GM10266 (cell line): Measurements from ENCODE around the gene KRTAP6-1.

Source experiments
- DNase-seq: peaks from one replicate; pipeline ENCODE4 v3.0.0; 2012; ENCODE audit errors: extremely low spot score
- TF ChIP-seq, protein P1 (sequence below): IDR thresholded peaks from 2 replicates; pipeline ENCODE4 v1.5.1; 2012; ENCODE audit warnings: mild to moderate bottlenecking, low read depth; ENCODE audit not compliant: control insufficient read depth, insufficient read depth; ENCODE audit errors: missing control alignments

The KRTAP6-1 gene

DNA sequence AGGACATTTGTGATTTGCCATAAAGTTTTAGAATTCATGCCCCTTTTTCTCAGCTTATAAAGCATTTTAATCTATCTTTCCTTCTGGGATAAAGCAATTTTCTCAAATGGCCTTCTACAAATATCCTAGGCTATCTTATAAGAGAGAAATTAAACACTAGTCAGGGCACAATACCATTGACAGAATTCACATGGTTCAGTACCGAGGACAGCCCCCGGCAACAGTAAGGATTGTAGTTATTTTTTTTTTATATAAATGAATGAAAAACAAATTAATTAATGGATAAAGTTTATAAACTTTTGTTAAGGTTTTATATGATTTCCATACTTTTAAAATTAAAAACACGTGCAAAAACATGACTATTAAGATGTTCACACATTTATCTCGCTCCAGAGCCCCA lies 14.4 kb upstream of the KRTAP6-1 start:
- DNase-seq: no peak
- TF ChIP-seq, protein P1, sequence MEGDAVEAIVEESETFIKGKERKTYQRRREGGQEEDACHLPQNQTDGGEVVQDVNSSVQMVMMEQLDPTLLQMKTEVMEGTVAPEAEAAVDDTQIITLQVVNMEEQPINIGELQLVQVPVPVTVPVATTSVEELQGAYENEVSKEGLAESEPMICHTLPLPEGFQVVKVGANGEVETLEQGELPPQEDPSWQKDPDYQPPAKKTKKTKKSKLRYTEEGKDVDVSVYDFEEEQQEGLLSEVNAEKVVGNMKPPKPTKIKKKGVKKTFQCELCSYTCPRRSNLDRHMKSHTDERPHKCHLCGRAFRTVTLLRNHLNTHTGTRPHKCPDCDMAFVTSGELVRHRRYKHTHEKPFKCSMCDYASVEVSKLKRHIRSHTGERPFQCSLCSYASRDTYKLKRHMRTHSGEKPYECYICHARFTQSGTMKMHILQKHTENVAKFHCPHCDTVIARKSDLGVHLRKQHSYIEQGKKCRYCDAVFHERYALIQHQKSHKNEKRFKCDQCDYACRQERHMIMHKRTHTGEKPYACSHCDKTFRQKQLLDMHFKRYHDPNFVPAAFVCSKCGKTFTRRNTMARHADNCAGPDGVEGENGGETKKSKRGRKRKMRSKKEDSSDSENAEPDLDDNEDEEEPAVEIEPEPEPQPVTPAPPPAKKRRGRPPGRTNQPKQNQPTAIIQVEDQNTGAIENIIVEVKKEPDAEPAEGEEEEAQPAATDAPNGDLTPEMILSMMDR: no peak

DNA sequence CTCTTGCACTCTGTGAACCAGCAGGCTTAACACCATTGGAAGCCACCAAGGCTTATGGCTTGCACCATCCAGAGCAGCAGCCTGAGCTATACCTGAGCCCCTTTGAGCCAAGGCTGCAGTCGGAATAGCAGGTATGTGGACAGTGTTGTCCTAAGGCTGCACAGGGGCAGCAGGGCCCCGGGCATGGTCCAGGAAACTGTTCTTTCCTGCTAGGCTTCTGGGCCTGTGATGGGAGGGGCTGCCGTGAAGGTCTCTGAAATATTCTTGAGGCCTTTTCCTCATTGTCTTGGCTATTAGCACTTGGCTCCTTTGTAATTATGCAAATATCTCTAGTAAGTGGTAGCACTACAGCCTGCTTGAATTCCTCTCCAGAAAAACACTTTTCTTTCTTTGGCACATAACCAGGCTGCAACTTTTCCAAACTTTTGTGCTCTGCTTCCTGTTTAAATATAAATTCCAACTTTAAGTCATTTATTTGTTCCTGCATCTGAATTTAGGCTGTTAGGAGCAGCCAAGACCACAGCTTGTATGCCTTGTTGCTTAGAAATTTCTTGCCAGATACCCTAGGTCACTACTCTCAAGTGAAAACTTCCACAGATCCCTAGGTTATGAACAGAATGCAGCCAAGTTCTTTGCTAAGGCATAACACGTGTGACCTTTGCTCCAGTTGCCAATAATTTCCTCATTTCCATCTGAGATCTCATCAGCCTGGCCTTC lies 11.9 kb upstream of the KRTAP6-1 start:
- TF ChIP-seq, protein P1: no peak
- no peak for DNase-seq

DNA sequence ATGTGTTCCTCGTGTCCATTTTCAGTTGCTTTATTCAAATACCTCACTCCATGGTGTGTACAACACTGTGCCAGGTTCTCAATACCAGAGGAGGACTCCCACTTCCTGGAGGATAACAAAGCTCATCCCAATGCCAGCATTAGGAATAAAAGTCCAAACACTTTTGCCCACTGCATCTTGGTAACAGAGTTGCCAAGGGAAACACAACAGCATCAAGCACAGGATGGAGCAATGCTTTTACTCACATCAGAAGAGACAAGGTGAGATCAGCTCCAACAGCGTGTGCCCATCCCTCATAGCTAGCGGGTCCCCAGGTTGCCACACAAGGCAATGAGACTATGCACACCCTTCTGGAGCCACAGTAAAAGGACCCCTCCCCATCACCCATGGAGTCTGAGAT lies 9.6 kb upstream of the KRTAP6-1 start:
- DNase-seq: no peak
- TF ChIP-seq, protein P1: no peak

DNA sequence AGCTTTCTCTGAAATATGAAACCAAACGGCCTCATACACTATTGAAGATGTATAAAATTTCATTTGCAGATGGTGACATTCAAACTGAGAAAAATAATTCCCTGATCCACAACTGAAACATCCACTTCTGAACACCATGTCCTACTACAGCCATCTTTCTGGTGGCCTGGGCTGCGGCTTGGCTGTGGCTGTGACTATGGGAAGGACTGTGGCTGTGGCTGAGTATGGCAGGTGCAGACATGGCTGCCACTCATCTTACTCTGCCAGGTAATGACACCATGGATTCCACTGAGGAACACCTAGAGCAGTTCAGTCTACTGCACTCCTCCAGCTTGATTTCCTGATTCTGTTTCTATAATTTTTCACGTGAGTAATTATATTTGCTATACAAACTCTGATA lies 6.8 kb upstream of the KRTAP6-1 start, which contains the start of gene KRTAP20-4:
KRTAP20-4 (plus strand) TSS at position 106 of the 400 bp plus-strand sequence.
- TF ChIP-seq, protein P1: no peak
- no peak for DNase-seq

DNA sequence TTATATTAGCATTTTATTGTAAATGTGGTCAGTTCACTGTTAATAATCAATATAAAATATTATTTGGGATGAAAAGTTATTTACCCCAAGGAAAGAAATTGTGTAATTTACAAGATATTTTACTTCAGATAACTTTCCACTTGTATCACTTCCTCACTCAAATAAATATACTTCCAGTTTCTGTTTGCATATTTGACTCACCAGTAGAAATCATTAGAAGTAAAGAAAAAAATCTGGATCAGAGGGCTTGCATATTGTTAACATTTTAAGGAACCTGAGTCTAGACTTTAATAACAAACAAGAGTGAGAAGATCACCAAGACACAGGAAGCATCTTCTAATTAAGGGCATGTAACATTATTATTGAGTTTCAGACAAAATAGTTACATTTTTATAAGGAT lies 6.3 kb upstream of the KRTAP6-1 start:
- TF ChIP-seq, protein P1: no peak

DNA sequence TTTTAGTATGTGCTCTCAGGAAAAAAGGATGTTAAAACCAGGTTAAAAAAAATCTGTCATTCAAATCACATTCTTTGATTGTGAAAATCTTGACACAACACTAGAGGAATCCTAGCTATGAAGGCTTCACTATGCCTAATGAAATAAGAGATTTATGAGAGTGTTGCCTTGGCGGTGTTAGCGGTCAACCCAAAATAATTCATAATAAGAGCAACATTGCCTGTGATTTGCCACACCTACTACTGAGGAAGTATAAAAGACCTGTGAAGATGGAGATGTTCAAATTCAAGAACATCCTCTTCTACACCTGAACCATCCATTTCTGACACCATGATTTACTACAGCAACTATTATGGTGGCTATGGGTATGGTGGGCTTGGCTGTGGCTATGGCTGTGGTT lies 2.4 kb upstream of the KRTAP6-1 start, which contains the start of gene KRTAP20-1:
KRTAP20-1 (plus strand) TSS at position 301 of the 400 bp plus-strand sequence; CDS start at position 331, 30 bp downstream.
- no peak for DNase-seq
- TF ChIP-seq, protein P1: no peak

More for the DNA sequence above, 6.3 kb upstream of the KRTAP6-1 start:
- DNase-seq: no peak

DNA sequence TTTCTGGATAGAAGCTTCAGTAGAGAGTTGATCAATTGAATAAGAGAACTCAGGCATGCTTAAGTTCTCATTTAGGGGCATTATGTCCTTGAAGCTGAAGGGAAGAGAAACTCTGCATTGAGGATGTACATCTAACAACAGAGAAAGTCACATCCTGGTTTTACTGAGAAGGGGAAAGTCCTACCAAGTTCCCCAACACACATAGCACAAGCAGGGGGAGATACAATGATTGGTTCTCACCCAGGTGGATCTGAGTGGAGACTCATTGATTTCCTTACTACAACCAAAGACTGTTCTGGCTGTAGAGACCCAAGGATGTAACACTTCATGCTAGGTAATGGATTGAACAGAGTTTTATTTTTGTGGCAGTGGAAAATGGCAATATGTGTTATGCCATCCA lies 1.5 kb upstream of the KRTAP6-1 start:
- no peak for DNase-seq
- TF ChIP-seq, protein P1: no peak
